OCI-LY3 (cell line): ENCODE results near the gene OPA3.

Source experiments
- EZH2phosphoT487 ChIP-seq: fragments of 200-600 bp; shearing (Covaris generic); IDR thresholded peaks from 2 replicates; pipeline ENCODE4 v1.6.1; 2018; ENCODE audit warnings: antibody characterized with exemption, mixed run types, low read depth
- TF ChIP-seq, protein P1 (sequence below): fragments of 200-600, 300-600 bp; sonication (generic); IDR thresholded peaks from 2 replicates; pipeline ENCODE4 v1.5.1; 2014; ENCODE audit warnings: antibody characterized with exemption, low read length, low read depth

DNA sequence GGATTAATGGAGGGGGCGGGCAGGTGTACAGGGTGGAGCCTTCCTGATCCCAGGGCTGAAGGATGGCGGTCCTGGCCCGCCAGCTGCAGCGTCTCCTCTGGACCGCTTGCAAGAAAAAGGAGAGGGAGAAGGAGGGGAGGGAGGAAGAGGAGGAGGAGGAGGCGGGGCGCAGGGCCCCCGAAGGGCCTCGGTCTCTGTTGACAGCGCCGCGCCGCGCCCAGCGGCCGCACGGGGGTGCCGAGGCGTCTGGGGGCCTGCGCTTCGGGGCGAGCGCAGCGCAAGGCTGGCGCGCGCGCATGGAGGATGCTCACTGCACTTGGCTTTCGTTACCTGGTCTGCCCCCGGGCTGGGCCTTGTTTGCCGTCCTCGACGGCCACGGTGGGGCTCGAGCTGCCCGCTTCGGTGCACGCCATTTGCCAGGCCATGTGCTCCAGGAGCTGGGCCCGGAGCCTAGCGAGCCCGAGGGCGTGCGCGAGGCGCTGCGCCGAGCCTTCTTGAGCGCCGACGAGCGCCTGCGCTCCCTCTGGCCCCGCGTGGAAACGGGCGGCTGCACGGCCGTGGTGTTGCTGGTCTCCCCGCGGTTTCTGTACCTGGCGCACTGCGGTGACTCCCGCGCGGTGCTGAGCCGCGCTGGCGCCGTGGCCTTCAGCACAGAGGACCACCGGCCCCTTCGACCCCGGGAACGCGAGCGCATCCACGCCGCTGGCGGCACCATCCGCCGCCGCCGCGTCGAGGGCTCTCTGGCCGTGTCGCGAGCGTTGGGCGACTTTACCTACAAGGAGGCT lies 86.0 kb downstream of the OPA3 start, which contains the start of gene PPM1N:
- TF ChIP-seq, protein P1, sequence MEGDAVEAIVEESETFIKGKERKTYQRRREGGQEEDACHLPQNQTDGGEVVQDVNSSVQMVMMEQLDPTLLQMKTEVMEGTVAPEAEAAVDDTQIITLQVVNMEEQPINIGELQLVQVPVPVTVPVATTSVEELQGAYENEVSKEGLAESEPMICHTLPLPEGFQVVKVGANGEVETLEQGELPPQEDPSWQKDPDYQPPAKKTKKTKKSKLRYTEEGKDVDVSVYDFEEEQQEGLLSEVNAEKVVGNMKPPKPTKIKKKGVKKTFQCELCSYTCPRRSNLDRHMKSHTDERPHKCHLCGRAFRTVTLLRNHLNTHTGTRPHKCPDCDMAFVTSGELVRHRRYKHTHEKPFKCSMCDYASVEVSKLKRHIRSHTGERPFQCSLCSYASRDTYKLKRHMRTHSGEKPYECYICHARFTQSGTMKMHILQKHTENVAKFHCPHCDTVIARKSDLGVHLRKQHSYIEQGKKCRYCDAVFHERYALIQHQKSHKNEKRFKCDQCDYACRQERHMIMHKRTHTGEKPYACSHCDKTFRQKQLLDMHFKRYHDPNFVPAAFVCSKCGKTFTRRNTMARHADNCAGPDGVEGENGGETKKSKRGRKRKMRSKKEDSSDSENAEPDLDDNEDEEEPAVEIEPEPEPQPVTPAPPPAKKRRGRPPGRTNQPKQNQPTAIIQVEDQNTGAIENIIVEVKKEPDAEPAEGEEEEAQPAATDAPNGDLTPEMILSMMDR, result no peak
- TF ChIP-seq EZH2phosphoT487, result no peak
